ENCODE data around the gene CEACAM3. TPM values are rescaled to one million over a fixed set of nuclear protein-coding genes. Genes with fewer than 3 reads are reported as not detected.
A peak's percentile ranks its signal among the peaks of the same experiment; 100 is the strongest.

The CEACAM3 gene
- polyA plus RNA-seq, 4 donors: 0.06 TPM; not detected in 3

DNA sequence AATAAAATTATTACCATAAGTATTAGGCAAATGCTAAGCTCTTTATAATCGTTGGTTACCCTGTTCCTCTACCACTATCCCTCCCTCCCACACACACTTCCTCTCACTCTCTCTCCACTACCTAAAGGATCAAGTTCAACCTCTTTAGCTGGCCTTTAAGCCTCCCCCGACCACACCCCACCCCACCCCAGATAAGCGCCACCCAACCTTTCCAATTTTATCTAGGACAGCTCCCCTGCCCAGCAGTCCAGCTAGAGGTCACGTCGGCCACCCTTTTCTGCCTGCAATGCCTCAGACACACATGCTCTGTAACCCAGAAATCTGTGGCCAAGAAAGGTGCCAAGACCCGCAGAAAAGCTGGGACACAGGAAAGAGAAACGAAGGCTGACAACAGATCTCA is 47.0 kb downstream of the CEACAM3 start:
- DNase-seq (ENCODE audit: low read depth in 4 of 4, low spot score in 3 of 4): no peak

DNA sequence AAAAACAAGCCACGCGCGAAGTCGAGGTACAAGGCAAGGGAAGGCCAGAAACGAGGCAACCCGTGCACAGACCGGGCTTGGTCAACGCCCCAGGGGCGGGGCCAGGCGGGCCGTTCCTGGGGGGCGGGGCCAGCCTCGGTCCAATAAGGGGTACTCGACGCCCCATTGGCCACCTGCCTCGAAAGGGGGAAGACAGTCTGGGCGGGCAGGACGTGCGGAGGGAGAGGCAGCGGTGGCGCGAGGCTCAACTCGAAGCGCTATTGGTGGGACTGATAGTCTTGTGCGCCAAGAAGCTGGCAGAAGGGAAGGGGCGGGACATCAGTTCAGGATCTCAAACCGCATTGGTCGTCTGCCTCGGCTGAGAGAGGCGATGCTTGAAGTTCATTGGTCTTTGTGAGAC is 48.2 kb downstream of the CEACAM3 start, which contains the start of gene LYPD4:
Gene LYPD4 (minus strand): TSS at position 83 of the 400 bp plus-strand sequence. CDS start 5,398 bp downstream, outside the sequence.
- no peak for DNase-seq (ENCODE audit: low read depth in 4 of 4, low spot score in 3 of 4)

DNA sequence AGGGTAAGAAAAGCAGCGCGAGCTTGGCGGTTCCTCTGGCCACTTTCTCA is 48.4 kb downstream of the CEACAM3 start, which contains the start of gene DMRTC2:
Gene DMRTC2 (plus strand): TSS at position 42 of the 50 bp plus-strand sequence. CDS start 2,387 bp downstream, outside the sequence.
- no peak for DNase-seq (ENCODE audit: low read depth in 4 of 4, low spot score in 3 of 4)

- no peak for DNase-seq (ENCODE audit: low read depth in 4 of 4, low spot score in 3 of 4)
Measured at GRCh38 chr19:41845051-41845590, 48.7 kb downstream of the CEACAM3 start.

DNA sequence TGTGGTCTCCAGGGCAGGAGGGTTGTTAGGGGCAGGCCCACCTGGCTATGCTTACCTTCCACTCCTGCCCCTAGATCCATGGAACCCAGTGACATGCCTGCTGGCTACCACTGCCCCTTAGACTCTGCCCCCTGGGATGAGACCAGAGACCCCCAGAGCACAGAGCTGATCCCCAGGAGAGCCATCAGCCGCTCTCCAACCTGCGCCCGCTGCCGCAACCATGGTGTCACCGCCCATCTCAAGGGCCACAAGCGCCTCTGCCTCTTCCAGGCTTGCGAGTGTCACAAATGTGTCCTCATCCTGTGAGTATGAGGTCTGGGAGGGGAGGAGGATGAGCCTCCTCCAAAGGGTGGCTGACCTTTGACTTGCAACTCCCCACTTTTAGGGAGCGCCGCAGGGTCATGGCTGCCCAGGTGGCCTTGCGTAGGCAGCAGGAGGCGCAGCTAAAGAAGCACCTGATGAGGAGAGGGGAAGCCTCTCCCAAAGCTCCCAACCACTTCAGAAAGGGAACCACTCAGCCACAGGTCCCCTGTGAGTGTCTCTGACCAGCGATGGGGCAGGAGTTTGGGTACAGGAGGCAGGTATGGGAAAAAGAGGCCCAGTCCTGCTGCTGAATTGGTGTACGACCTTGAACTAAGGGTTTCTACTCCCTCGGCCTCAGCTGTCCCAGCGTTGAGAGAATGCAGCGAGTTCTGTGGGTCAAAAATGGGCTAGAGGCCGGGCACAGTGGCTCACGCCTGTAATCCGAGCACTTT is 51.1 kb downstream of the CEACAM3 start:
- no peak for DNase-seq (ENCODE audit: low read depth in 4 of 4, low spot score in 3 of 4)

DNA sequence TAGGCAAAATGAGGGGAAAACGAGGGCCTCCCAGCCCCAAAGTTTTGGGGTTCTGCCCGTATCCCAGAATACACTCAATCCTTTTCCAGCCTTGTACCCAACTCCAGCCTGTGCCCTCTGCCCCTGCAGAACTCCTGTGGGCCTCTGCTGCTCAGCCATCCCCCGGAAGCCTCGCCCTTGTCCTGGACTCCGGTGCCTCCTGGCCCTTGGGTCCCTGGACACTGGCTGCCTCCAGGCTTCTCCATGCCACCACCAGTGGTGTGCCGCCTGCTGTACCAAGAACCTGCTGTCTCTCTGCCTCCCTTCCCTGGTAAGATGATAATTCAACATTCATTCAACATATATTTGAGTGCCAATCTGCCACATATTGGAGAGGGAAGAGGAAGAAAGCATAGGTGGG is 52.3 kb downstream of the CEACAM3 start:
- no peak for DNase-seq (ENCODE audit: low read depth in 4 of 4, low spot score in 3 of 4)

DNA sequence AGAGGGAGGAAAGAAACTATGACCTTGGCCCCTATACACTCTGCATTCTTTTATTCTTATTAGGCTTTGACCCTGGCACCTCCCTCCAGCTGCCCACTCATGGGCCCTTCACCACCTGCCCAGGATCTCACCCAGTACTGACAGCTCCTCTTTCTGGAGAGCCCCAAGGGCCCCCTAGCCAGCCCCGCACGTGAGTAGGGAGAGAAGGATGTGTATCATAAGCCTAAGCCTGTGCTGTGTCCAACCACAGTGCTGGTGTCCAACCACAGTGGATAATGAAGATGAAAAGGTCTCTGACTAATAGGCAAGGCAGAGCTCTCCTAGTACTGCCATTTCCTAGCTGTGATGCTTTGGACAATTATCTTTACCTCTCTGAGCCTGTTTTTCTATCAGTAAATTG is 52.7 kb downstream of the CEACAM3 start:
- DNase-seq (ENCODE audit: low read depth in 4 of 4, low spot score in 3 of 4): no peak

DNA sequence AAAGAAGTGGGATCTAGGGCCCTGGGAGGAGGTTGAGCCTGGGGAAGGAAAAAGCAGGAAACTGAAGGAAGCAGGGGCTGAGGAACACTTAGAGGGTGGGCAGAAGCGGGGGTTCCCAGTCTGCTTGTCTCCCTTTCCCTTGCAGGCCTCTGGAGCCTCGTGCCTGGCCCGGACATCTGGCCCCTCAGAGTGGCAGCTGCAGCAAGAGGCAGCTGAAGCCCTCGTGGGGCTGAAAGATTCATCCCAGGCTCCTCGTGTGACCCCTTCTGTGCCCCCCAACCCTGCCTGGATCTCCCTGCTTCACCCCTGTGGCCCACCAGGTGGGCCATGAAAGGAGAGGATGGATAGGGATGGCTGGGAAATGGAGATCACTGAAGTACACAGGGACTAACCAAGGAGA is 54.0 kb downstream of the CEACAM3 start:
- DNase-seq (ENCODE audit: low read depth in 4 of 4, low spot score in 3 of 4): no peak

- DNase-seq (ENCODE audit: low read depth in 4 of 4, low spot score in 3 of 4): no peak
Measured at GRCh38 chr19:41851456-41851855, 55.1 kb downstream of the CEACAM3 start.

DNA sequence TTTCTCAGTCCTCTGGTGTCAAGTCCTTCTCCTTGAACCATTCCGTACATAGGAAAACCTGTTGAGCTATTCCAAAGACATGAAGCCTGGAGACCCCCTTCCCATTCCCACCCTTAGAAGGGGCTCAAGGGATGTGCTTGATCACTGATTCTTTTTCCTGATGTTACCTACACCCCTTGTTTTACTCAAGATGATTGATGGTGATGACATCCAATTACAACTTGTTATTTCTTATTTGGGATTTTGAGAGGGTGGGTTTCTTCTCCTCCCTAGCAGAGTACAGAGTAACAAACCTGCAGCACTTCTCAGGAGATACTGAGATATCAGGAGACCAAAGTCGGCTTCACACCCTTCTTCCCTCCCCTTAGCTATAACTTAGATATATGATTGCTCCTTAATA is 57.0 kb downstream of the CEACAM3 start:
- DNase-seq (ENCODE audit: low read depth in 4 of 4, low spot score in 3 of 4): no peak

GRCh38 chr19:41853768-41854167 is 57.4 kb downstream of the CEACAM3 start:
- DNase-seq (ENCODE audit: low read depth in 4 of 4, low spot score in 3 of 4): no peak

DNA sequence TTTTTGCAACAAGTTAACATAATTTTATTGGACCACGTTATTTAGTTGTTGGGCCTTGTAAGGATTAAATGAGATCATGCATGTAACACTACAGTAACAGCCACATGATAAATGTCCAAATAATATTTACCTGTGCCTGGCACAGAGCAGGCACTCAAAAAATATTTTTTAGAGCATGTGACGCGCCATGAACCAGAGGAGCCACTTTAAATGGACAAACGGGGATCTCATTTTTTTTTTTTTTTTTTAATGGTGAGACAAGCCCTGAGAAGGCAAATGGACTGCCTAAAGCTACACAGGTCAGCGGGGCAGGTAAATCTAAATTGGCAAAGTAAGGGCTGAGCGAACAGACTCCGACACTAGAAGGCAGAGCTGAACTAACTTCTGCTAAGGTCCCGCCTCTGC is 62.8 kb downstream of the CEACAM3 start:
- DNase-seq (ENCODE audit: low read depth in 4 of 4, low spot score in 3 of 4): no peak

DNA sequence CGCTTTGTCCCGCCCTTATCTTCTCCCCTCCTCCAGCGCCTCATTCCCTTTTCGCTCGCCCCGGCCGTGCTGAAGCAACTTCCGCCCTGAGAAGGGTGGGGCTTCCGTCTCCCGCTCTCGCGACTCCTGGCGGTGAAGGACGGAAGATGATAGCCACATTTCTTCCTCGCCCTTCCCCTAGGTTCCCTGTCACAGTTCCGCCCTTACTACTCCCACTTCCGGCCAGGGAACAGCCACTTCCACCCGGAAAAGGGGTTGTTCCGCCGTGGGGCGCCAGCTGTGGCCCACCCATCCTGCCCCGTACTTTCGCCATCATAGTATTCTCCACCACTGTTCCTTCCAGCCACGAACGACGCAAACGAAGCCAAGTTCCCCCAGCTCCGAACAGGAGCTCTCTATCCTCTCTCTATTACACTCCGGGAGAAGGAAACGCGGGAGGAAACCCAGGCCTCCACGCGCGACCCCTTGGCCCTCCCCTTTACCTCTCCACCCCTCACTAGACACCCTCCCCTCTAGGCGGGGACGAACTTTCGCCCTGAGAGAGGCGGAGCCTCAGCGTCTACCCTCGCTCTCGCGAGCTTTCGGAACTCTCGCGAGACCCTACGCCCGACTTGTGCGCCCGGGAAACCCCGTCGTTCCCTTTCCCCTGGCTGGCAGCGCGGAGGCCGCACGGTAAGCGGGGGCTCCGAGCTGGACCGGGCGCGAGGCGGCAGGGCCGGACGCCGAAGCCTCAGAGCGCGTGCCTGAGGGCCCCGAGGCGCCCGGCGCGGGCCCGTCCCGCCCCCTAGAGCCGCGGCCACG is 63.4 kb downstream of the CEACAM3 start, which contains the start of gene RPS19:
Gene RPS19 (plus strand): TSS at position 638 of the 801 bp plus-strand sequence. CDS start 520 bp downstream, outside the sequence.
- peak; percentile 99 to 100 (median 99) for DNase-seq (ENCODE audit: low read depth in 4 of 4, low spot score in 3 of 4)

DNA sequence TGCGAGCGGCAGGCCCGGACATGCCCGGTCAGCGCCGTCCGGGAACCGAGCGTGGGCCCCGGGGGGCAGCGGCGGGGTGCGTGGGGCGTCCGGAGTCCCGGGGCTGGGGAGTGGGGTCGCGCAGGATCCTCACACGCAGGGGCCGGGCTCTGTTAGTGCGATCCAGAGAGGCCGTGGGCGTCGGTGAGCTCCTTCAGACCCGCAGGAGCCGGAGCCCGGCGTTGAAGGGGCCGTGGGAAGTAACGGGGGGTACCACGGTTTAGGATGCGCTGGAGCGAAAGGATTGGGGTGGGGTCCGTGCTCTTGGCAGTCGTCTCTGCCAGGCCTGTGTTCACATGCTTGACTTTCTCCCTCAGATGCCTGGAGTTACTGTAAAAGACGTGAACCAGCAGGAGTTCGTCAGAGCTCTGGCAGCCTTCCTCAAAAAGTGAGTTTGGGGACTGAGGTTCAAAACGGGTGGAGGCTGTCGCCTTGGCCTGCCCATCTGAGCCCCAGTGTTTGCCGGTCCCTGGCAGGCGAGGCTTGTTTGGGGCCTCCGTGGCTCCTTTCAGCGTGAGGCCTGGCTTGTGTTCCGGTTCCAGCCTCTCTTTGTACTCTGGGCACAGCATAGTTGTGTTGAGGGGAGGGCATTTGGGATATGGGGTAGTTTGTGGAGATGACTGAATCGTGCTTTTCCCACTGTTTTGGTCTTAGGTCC is 64.2 kb downstream of the CEACAM3 start:
- DNase-seq (ENCODE audit: low read depth in 4 of 4, low spot score in 3 of 4): no peak

Other genes starting within 250 kb of the CEACAM3 start
- 1 to 10 TPM in 2 of 4 donors, under 1 TPM in 2; 0.80 to 2.1 (median 1.3) TPM for gene CEACAM21, start 220.4 kb upstream of the CEACAM3 start, polyA plus RNA-seq (ENCODE audit: insufficient read length in 4 of 4)
- under 1 TPM in 1 of 4 donors, not detected in 3; 0.16 TPM for gene CEACAM4, start 169.5 kb upstream of the CEACAM3 start, polyA plus RNA-seq (ENCODE audit: insufficient read length in 4 of 4)
- gene CEACAM7, start 108.3 kb upstream of the CEACAM3 start, polyA plus RNA-seq (ENCODE audit: insufficient read length in 4 of 4): not detected
- gene CEACAM5, start 88.0 kb upstream of the CEACAM3 start, polyA plus RNA-seq (ENCODE audit: insufficient read length in 4 of 4): under 1 TPM; 0.04 to 0.40 (median 0.07) TPM
- under 1 TPM; 0.12 to 0.34 (median 0.14) TPM for gene CEACAM6, start 41.1 kb upstream of the CEACAM3 start, polyA plus RNA-seq (ENCODE audit: insufficient read length in 4 of 4)
- gene LYPD4, start 48.1 kb downstream of the CEACAM3 start, polyA plus RNA-seq (ENCODE audit: insufficient read length in 4 of 4): under 1 TPM in 1 of 4 donors, not detected in 3; 0.08 TPM
- gene DMRTC2, start 48.5 kb downstream of the CEACAM3 start, polyA plus RNA-seq (ENCODE audit: insufficient read length in 4 of 4): under 1 TPM in 1 of 4 donors, not detected in 3; 0.19 TPM
- gene RPS19, start 63.7 kb downstream of the CEACAM3 start, polyA plus RNA-seq (ENCODE audit: insufficient read length in 4 of 4): 1,000 to 10,000 TPM; 1,099 to 1,885 (median 1,269) TPM
- 1 to 10 TPM; 1.0 to 1.4 (median 1.2) TPM for gene CD79A, start 80.7 kb downstream of the CEACAM3 start, polyA plus RNA-seq (ENCODE audit: insufficient read length in 4 of 4)
- 10 to 100 TPM; 39.1 to 59.6 (median 47.1) TPM for gene ARHGEF1, start 86.6 kb downstream of the CEACAM3 start, polyA plus RNA-seq (ENCODE audit: insufficient read length in 4 of 4)
- gene ERFL, start 131.9 kb downstream of the CEACAM3 start, polyA plus RNA-seq (ENCODE audit: insufficient read length in 4 of 4): under 1 TPM in 3 of 4 donors, not detected in 1; 0.08 to 0.12 (median 0.12) TPM
- gene RABAC1, start 162.7 kb downstream of the CEACAM3 start, polyA plus RNA-seq (ENCODE audit: insufficient read length in 4 of 4): 100 to 1,000 TPM in 1 of 4 donors, 10 to 100 TPM in 3; 48.1 to 103 (median 66.2) TPM
- under 1 TPM; 0.13 to 0.87 (median 0.32) TPM for gene ATP1A3, start 197.6 kb downstream of the CEACAM3 start, polyA plus RNA-seq (ENCODE audit: insufficient read length in 4 of 4)

Data from right renal pelvis (tissue), 4 donors.